OCI-LY1 (cell line): ENCODE results near the gene SEMA3D.

Experiments used
- H2AFZ ChIP-seq: fragments of 200-600 bp; sonication (generic), shearing (Covaris generic); 2 replicates; pipeline ENCODE4 v1.6.0; 2014; ENCODE audit warnings: antibody characterized with exemption, mild to moderate bottlenecking, low read length
- H3F3A ChIP-seq: fragments of 200-600 bp; sonication (generic), shearing (Covaris generic); 2 replicates; pipeline ENCODE4 v1.6.0; 2014; ENCODE audit warnings: mild to moderate bottlenecking, antibody characterized with exemption, low read length, moderate library complexity; ENCODE audit not compliant: insufficient read depth
- H3K27ac ChIP-seq: fragments of 200-600 bp; sonication (generic); 2 replicates; pipeline ENCODE4 v1.5.1; 2014; ENCODE audit warnings: low read length, mixed run types, mild to moderate bottlenecking, low read depth; ENCODE audit not compliant: poor library complexity, severe bottlenecking
- H3K27me3 ChIP-seq: fragments of 200-600 bp; sonication (generic); 2 replicates; pipeline ENCODE4 v1.6.0; 2014; ENCODE audit warnings: antibody characterized with exemption, mild to moderate bottlenecking, low read length, moderate library complexity; ENCODE audit not compliant: insufficient read depth
- H3K36me3 ChIP-seq: fragments of 200-600 bp; sonication (generic); 2 replicates; pipeline ENCODE4 v1.6.1; 2014; ENCODE audit warnings: mild to moderate bottlenecking, antibody characterized with exemption, low read length, moderate library complexity, mixed read lengths; ENCODE audit not compliant: insufficient read depth
- H3K4me1 ChIP-seq: fragments of 200-600 bp; sonication (generic); 2 replicates; pipeline ENCODE4 v1.5.1; 2014; ENCODE audit warnings: mild to moderate bottlenecking, low read length, moderate library complexity; ENCODE audit not compliant: insufficient read depth, severe bottlenecking
- H3K4me2 ChIP-seq: fragments of 200-600 bp; sonication (generic), shearing (Covaris generic); 2 replicates; pipeline ENCODE4 v1.6.1; 2014; ENCODE audit warnings: low read length
- H3K4me3 ChIP-seq: fragments of 200-600 bp; sonication (generic); 2 replicates; pipeline ENCODE4 v1.5.1; 2014; ENCODE audit warnings: low read length, low read depth, mild to moderate bottlenecking, mixed read lengths; ENCODE audit not compliant: poor library complexity, severe bottlenecking
- H3K79me2 ChIP-seq: fragments of 200-600 bp; shearing (Covaris generic); 2 replicates; pipeline ENCODE4 v1.6.1; 2016; ENCODE audit warnings: mixed run types, low read length, mixed read lengths; ENCODE audit not compliant: insufficient read depth
- H3K9ac ChIP-seq: fragments of 200-600 bp; sonication (generic), shearing (Covaris generic); 2 replicates; pipeline ENCODE4 v1.6.1; 2014; ENCODE audit warnings: mild to moderate bottlenecking, low read length, mixed read lengths
- H3K9me2 ChIP-seq: fragments of 200-600 bp; sonication (generic), shearing (Covaris generic); 2 replicates; pipeline ENCODE4 v1.6.1; 2014; ENCODE audit warnings: low read depth, mild to moderate bottlenecking, low read length, mixed read lengths
- H3K9me3 ChIP-seq: fragments of 200-600 bp; shearing (Covaris generic); 2 replicates; pipeline ENCODE4 v1.6.1; 2014; ENCODE audit warnings: low read length, mixed read lengths
- H4K20me1 ChIP-seq: fragments of 200-600 bp; sonication (generic), shearing (Covaris generic); 2 replicates; pipeline ENCODE4 v1.6.0; 2016; ENCODE audit warnings: mild to moderate bottlenecking, low read length; ENCODE audit not compliant: insufficient read depth
- CTCF ChIP-seq: fragments of 200-600 bp; sonication (generic), shearing (Covaris generic); IDR thresholded peaks from 2 replicates; pipeline ENCODE4 v1.5.1; 2017; ENCODE audit warnings: mild to moderate bottlenecking, antibody characterized with exemption, low read length, moderate library complexity, mixed read lengths
- EZH2 ChIP-seq: fragments of 200-600 bp; sonication (generic), shearing (Covaris generic); IDR thresholded peaks from 2 replicates; pipeline ENCODE4 v1.8.0; 2017; ENCODE audit warnings: borderline replicate concordance, mixed run types, mild to moderate bottlenecking, antibody characterized with exemption, low read length, moderate library complexity, mixed read lengths

The SEMA3D gene

GRCh38 chr7:85079434-85079833 is 107.4 kb downstream of the SEMA3D start:
- Histone ChIP-seq H3K27me3 (no peaks in the 10 kb centered on the region), H3K27ac (no peak overlapping the region), H3F3A (no peaks in the 10 kb centered on the region), H2AFZ (no peak overlapping the region), H4K20me1 (no peaks in the 10 kb centered on the region), H3K9me3 (no peaks in the 10 kb centered on the region), H3K36me3 (no peaks in the 10 kb centered on the region), H3K4me2 (no peak overlapping the region), H3K79me2 (no peaks in the 10 kb centered on the region), H3K4me3 (no peak overlapping the region), H3K9ac (no peak overlapping the region), H3K4me1 (no peaks in the 10 kb centered on the region), H3K9me2 (no peaks in the 10 kb centered on the region)
- TF ChIP-seq EZH2 (no peak), CTCF (no peak)

- H3K27me3 ChIP-seq: no peaks in the 10 kb centered on the region
- no peaks in the 10 kb centered on the region for H3K79me2 ChIP-seq
- no peaks in the 10 kb centered on the region for H4K20me1 ChIP-seq
- no peak overlapping the region for H2AFZ ChIP-seq
- H3K9me3 ChIP-seq: no peaks in the 10 kb centered on the region
- H3F3A ChIP-seq: no peaks in the 10 kb centered on the region
- H3K36me3 ChIP-seq: no peaks in the 10 kb centered on the region
- no peak overlapping the region for H3K9ac ChIP-seq
- H3K9me2 ChIP-seq: no peaks in the 10 kb centered on the region
- no peak overlapping the region for H3K4me2 ChIP-seq
- TF ChIP-seq EZH2 (no peak), CTCF (no peak)
- H3K27ac ChIP-seq: no peak overlapping the region
- H3K4me3 ChIP-seq: no peak overlapping the region
- H3K4me1 ChIP-seq: no peaks in the 10 kb centered on the region
Measured at GRCh38 chr7:85078181-85078580, 108.7 kb downstream of the SEMA3D start.

GRCh38 chr7:85075864-85076263 is 111.0 kb downstream of the SEMA3D start:
- Histone ChIP-seq H4K20me1 (no peaks in the 10 kb centered on the region), H2AFZ (no peak overlapping the region), H3K9me2 (no peaks in the 10 kb centered on the region), H3K4me1 (no peaks in the 10 kb centered on the region), H3K36me3 (no peaks in the 10 kb centered on the region), H3K4me2 (no peak overlapping the region), H3K27me3 (no peaks in the 10 kb centered on the region), H3K9me3 (no peaks in the 10 kb centered on the region), H3K4me3 (no peak overlapping the region), H3K27ac (no peak overlapping the region), H3K9ac (no peak overlapping the region), H3F3A (no peaks in the 10 kb centered on the region), H3K79me2 (no peaks in the 10 kb centered on the region)
- TF ChIP-seq EZH2: no peak
- no peak for TF ChIP-seq CTCF
